ENCODE measurements around the gene OR7A17. TPM values are rescaled to one million over a fixed set of nuclear protein-coding genes. Genes with fewer than 3 reads are reported as not detected.

Gene OR7A17
- polyA plus RNA-seq, 3 donors = not detected

- H3K79me2 ChIP-seq (ENCODE audit: insufficient read depth, low read length) = no peaks in the 10 kb centered on the region
- DNase-seq = no peak
- H2AFZ ChIP-seq (ENCODE audit: insufficient read depth, low read depth, low read length, poor library complexity, severe bottlenecking) = no peak overlapping the region
- H3K27me3 ChIP-seq (ENCODE audit: control insufficient read depth in 2 of 2, insufficient read depth in 2 of 2, low read length in 2 of 2) = no peaks in the 10 kb centered on the region
- no CpG with 5 or more reads among the region's 5 CpGs for WGBS (ENCODE audit: insufficient coverage)
- H3K4me3 Mint-ChIP-seq = no peak overlapping the region
- no peaks in the 10 kb centered on the region for H4K20me1 ChIP-seq (ENCODE audit: insufficient read depth, low read length)
- no peaks in the 10 kb centered on the region for H3K4me1 ChIP-seq (ENCODE audit: control insufficient read depth in 1 of 2, insufficient read depth in 2 of 2, low read length in 2 of 2)
- H3K9ac ChIP-seq (ENCODE audit: insufficient read depth, low read length, poor library complexity, severe bottlenecking) = no peak overlapping the region
- H3K27ac ChIP-seq (ENCODE audit: low read depth in 1 of 2, low read length in 2 of 2) = no peak overlapping the region
- H3K27ac Mint-ChIP-seq = no peak overlapping the region
- intact Hi-C loops (cut with micrococcal nuclease) = no loop called here
- peak; percentile 16 for TF ChIP-seq CTCF (IDR thresholded peaks at IDR 0.05)
- H3K27me3 Mint-ChIP-seq (ENCODE audit: low read depth in 3 of 3) = peaks cover 4 to 11% (median 9%) of the 10 kb centered on the region in 3 donors
- peaks cover 3 to 14% (median 9%) of the 10 kb centered on the region in 7 donors for H3K9me3 Mint-ChIP-seq
- H3K36me3 ChIP-seq (replicated peaks in 1 of 2; ENCODE audit: control insufficient read depth in 1 of 2, insufficient read depth in 2 of 2, low read length in 2 of 2) = no peaks in the 10 kb centered on the region
- H3K36me3 Mint-ChIP-seq = no peaks in the 10 kb centered on the region
- H3K9me3 ChIP-seq (replicated peaks in 1 of 2; ENCODE audit: control insufficient read depth in 1 of 2, insufficient read depth in 1 of 2, low read length in 2 of 2) = peaks cover 4 to 8% of the 10 kb centered on the region in 2 donors
- H3K4me2 ChIP-seq (replicated peaks; ENCODE audit: extremely low read depth, low read length, poor library complexity, severe bottlenecking) = no peak overlapping the region
- H3K4me3 ChIP-seq (replicated peaks in 1 of 3; ENCODE audit: low read depth in 2 of 3, low read length in 3 of 3) = no peak overlapping the region
- H3K4me1 Mint-ChIP-seq = no peaks in the 10 kb centered on the region
Measured at GRCh38 chr19:14916848-14917247, 30.9 kb upstream of the OR7A17 start.

DNA sequence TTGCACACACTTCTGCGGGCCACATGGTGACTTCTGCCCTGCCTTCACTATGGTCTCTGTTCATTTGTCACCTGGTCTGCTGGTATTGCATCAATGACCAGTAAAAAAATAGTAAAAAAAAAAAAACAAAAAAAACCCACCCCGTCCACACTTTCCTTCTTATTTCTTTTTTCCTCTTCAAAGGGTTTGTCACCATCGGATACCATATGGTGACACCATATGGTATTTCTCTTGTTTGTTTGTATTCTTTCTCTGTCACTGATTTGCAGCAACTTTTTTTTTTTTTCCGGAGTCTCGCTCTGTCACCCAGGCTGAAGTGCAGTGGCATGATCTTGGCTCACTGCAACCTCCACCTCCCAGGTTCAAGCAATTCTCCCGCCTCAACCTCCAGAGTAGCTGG is 29.2 kb upstream of the OR7A17 start:
- no peak overlapping the region for H3K27ac Mint-ChIP-seq
- Histone ChIP-seq H3K27ac (ENCODE audit: low read depth in 1 of 2, low read length in 2 of 2) (no peak overlapping the region), H3K4me2 (replicated peaks; ENCODE audit: extremely low read depth, low read length, poor library complexity, severe bottlenecking) (no peak overlapping the region), H3K4me3 (replicated peaks in 1 of 3; ENCODE audit: low read depth in 2 of 3, low read length in 3 of 3) (no peak overlapping the region), H3K9ac (ENCODE audit: insufficient read depth, low read length, poor library complexity, severe bottlenecking) (no peak overlapping the region), H3K4me1 (ENCODE audit: control insufficient read depth in 1 of 2, insufficient read depth in 2 of 2, low read length in 2 of 2) (no peaks in the 10 kb centered on the region), H3K9me3 (replicated peaks in 1 of 2; ENCODE audit: control insufficient read depth in 1 of 2, insufficient read depth in 1 of 2, low read length in 2 of 2) (peaks cover 4 to 8% of the 10 kb centered on the region in 2 donors), H3K79me2 (ENCODE audit: insufficient read depth, low read length) (no peaks in the 10 kb centered on the region), H2AFZ (ENCODE audit: insufficient read depth, low read depth, low read length, poor library complexity, severe bottlenecking) (no peak overlapping the region), H4K20me1 (ENCODE audit: insufficient read depth, low read length) (no peaks in the 10 kb centered on the region), H3K27me3 (ENCODE audit: control insufficient read depth in 2 of 2, insufficient read depth in 2 of 2, low read length in 2 of 2) (no peaks in the 10 kb centered on the region), H3K36me3 (replicated peaks in 1 of 2; ENCODE audit: control insufficient read depth in 1 of 2, insufficient read depth in 2 of 2, low read length in 2 of 2) (no peaks in the 10 kb centered on the region)
- no peak for DNase-seq
- no peak for TF ChIP-seq CTCF (IDR thresholded peaks at IDR 0.05)
- peaks cover 4 to 9% (median 7%) of the 10 kb centered on the region in 3 donors for H3K27me3 Mint-ChIP-seq (ENCODE audit: low read depth in 3 of 3)
- no peak overlapping the region for H3K4me3 Mint-ChIP-seq
- intact Hi-C loops (cut with micrococcal nuclease) = no loop called here
- H3K9me3 Mint-ChIP-seq = peaks cover 3 to 14% (median 9%) of the 10 kb centered on the region in 7 donors
- WGBS (ENCODE audit: insufficient coverage) = 100% methylated on average over 1 of the region's 6 CpGs
- no peaks in the 10 kb centered on the region for H3K4me1 Mint-ChIP-seq
- no peaks in the 10 kb centered on the region for H3K36me3 Mint-ChIP-seq
